ENCODE measurements around the gene S100A3.
A peak's percentile ranks its signal among the peaks of the same experiment; 100 is the strongest.

S100A3 gene

GRCh38 chr1:153547560-153548551 is 1.2 kb downstream of the S100A3 start:
- DNase-seq (ENCODE audit: low read depth), result no peak

DNA sequence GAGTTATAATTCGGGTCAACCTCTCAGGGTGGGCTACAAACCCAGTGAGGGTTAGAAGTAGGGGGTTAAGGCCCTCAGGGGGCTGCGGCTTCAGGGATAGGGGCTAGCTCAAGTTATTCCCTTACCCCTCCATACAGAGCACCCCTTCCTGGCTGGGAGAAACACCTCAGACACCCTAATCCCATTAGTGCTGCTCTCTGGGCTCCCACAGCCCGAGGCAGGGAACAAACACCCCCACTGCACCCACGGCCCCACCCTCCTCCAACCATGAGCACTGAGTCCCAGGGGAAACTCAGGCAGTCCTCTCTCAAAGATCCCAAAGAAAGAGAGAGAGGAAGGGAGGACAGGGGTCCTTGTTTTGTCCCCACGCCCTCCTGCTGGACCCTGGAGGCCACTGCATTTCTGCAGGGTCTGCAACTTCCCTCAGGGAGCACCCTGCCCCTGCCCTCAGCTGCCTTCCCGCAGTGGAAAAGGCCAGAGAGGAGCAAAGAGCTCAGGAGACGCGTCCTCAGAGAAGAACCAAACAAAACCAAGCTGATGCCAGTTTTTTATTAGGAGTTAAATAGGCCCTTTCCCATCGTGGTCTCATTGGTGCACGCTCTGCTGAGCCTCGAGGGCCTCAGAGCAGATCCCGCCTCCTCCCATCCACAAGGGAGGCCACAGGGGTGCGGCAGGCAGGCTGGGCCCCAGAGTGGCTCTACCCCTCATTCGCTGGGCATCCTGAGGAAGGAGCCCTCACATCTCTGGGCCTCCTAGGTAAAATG is 2.1 kb downstream of the S100A3 start:
- no peak for DNase-seq (ENCODE audit: low read depth)

GRCh38 chr1:153546371-153546770 is 2.7 kb downstream of the S100A3 start:
- DNase-seq (ENCODE audit: low read depth), result no peak

- peak; percentile 81 for DNase-seq (ENCODE audit: low read depth)
Observed at GRCh38 chr1:153545067-153546055, 3.7 kb downstream of the S100A3 start, which contains the start of gene S100A4. Gene S100A4 (minus strand): TSS chr1:153545806. CDS start chr1:153544794, 1,012 bp downstream.

DNA sequence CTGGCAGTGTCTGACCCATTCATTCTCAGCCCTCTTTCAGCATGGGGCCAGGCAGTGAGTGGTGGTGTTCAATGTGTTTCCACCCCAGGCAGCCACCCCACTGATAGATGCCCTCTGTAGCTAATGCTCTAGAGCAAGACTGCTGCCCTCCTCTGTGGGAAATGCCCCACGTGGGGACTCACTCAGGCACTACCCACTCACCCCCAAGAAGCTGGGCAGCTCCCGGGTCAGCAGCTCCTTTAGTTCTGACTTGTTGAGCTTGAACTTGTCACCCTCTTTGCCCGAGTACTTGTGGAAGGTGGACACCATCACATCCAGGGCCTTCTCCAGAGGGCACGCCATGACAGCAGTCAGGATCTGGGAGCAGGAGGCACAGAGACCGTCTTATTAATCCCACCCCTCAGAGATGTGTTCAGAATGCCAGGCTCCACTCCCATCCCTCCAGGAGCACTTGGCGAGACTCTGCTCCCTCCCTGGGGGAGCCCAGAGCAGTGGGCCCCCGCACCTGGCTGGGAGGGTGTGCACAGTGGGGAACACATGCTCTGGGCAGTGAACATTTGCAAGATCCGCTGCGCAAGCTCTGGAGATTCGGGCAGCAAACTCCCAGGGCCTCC is 4.5 kb downstream of the S100A3 start:
- DNase-seq (ENCODE audit: low read depth), result no peak

DNA sequence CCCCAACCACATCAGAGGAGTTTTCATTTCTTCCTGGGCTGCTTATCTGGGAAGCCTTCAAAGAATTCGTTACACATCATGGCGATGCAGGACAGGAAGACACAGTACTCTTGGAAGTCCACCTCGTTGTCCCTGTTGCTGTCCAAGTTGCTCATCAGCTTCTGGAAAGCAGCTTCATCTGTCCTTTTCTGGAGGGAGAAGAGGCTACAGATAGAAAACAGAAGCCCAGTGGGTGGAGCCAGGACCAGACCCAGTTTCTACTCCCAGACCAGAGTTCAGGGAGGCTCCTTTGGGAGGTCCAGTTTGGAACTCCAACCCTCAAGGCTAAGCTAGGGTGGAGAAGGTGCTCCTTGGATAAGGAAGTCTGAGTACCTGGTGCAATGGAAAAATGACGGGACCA is 5.3 kb downstream of the S100A3 start:
- DNase-seq (ENCODE audit: low read depth), result no peak

DNA sequence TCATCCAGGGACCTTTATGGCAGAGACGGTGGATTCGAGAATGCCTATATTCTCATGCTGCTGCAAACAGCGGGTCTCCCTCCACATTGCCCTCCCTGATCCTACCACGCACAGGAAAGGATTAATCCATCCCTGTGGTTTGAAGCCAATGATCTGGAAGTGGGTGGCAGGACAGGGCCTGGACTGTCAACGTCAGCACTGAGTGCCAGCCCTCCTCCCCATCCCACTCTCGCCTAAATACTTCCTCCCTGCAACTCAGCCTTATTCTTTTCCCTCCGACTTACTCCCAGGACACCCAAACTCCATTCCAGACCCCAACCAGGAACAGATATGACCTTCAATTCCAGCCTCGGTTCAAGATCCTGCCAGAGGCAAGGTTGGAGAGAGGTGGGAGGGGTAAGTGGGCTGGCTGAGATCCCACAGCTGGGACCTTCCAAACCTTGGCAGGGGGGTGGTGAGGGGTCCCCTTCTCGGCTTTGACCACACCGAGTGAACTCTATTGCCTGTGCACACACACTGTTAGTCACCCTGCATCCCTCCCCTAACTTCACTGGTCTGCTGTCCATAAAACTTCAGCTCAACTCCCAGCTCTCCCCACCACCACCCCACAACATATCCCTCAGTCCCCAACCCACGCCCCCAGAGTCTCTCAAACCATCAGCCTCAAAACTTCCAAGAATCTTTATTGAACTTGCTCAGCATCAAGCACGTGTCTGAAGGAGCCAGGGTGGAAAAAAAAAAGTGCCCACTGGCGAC is 5.9 kb downstream of the S100A3 start:
- no peak for DNase-seq (ENCODE audit: low read depth)

- no peak for DNase-seq (ENCODE audit: low read depth)
Observed at GRCh38 chr1:153541641-153542590, 7.1 kb downstream of the S100A3 start.

DNA sequence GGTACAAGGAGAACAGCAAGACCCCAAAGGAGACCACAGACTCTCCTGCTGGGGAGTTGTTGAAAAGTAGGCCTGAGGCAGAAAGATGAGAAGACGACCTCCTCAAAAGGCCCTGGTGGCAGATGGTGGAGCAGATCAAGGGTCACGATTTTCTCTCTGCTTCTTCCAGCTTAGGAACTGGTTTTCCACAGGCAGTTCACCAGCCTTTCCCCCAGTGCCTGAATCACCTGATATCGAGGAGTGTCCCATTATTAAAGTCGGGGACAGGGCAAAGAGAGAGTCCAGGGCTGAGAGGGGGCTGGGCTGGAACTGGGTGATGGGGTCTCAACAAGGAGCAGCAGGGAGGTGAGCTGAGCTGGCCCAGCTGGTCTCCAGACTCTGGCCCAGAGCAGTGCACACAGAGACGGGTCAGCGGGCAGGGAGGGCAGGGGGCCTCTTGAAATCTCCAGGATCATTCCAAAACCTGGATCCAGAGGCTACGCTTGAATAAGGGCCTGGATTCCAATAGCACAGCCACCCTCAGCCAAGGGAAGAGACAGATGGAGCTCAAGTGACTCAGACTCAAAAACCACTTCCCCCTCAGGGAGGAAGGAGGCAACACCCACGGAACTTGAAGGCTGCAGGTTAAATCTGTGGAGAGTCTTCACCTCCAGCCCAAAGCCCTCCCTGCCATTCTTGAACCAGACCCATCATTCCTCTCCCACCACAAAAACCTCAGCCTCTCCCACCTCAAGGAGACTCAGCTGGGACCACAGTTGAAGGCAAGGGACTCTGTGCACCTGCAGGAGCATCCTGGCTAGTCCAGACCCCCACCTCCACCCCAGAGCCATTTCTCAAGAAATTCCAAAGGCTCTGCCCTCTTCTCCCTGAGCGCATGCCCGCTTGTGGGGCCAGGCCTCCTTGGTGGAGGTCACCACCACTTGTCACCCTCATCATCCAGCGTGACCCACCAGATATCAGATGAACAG is 8.4 kb downstream of the S100A3 start, which contains the start of gene S100A5:
Gene S100A5 (minus strand): TSS at position 541 of the 968 bp plus-strand sequence. CDS start 743 bp downstream, outside the sequence.
- DNase-seq (ENCODE audit: low read depth), result no peak

DNA sequence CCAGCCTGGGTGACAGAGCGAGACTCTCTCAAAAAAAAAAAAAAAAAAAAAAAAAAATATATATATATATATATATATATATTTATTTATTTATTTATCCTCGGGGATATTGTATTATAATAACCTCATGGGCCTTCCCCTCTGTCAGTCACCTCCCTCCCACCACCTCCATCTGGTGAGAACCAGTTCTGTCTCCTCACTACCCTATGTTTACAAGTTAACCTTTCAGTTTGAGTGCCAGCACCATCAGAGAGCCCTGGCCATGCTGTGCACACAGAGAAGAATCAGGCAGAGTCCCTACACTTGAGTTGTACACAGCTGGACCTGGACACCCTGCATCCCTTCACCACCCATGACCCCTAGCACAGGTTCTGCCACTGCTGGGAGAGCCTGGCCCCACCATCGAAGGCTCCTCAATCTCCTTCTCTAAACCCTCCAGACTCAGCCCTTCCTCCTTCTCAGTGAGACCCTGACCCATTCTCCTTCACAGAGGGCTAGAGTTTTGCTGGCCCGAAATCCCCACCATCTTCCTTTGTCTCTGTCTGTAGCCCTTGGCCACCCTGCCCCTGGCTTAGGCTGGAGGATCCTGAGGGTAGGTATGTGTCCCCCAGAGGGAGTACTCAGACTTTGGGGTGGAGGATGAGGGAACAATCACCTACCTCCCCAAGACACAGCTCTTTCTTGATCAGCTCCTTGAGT is 9.5 kb downstream of the S100A3 start:
- DNase-seq (ENCODE audit: low read depth), result no peak

- DNase-seq (ENCODE audit: low read depth), result no peak
Observed at GRCh38 chr1:153538315-153538821, 10.7 kb downstream of the S100A3 start.

DNA sequence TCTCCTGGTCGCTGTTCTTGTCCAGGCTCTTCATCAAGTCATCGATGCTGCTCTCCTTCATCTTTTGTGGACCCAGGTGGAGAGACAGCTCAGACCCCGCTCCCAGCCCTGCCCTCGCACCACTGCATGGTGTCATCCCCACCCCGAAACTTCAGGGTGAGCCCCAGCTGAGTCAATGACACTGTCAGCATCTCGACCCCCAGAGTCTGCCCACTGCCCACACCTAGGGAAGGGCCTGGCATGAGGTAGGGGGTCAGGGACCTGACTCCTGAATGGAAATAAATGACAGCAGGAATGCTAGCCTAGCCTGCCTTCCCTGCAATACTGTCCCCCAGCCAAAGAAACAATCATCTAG is 11.7 kb downstream of the S100A3 start:
- no peak for DNase-seq (ENCODE audit: low read depth)

DNA sequence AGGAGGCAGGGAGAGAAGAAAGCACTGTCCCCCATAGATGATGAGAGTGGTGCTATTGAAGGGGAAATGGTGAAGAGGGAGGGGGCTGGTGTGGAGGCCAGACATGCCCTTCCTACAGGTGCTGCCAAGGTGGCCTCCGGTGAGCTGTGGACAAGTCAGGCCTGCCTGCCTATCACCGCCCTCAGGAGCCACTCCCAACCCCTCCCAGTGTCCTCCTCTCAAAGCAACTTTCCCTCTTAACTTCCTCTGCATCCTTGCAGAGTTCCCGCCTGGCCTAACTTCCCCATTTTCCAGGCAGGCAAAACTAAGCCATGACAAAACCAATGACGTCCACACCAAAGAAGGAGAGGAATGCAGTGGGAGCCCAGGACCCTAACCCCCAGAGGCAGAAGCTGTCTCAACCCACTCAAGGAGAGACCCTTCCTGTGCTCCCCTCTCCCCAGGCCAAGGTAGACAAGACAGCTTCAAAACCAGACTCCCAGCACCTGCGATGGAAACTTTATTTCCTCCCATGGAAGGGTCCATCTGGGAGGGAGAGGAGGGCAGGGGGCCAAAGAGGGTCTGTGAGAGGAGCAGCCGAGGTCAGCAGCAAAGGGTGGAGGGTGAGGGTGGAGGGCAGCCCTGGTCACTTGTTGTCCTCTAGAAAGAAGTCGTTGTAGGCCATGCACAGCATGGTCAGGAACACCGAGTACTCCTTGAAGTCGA is 12.2 kb downstream of the S100A3 start:
- DNase-seq (ENCODE audit: low read depth), result no peak

DNA sequence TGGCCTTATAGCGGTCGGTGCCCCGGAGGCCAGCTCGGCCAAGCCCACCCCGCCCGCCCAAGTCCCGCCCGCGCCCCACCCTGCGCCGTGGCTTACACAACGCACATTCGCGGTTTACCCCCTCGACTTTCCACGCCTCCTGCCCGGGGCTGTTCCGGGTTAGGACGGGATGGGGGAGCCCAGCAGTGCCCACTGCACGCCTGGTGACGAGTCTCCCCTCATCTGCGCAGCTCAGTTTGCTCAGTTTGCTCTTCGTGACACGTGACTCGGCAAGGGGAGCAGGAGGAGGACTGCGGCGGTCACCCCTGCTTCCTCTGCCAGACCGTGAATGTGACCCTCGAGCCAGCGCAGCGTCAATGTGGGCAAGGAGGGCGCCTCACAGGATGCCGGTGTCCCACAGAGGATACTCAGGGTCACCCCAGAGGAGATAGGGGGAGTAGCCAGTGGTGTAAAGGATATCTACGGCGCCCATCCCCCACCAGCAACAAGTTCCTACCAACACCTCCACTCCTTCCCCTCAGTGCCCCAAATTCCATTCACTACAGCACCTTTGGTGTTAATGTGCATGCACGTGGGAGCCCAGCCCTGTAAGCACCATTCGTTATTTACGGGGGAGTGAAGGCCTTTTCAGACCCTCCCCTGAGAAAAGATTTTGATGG is 12.9 kb downstream of the S100A3 start:
- DNase-seq (ENCODE audit: low read depth), result peak; percentile 75

GRCh38 chr1:153535242-153536011 is 13.6 kb downstream of the S100A3 start, which contains the start of gene S100A6:
Gene S100A6 (minus strand): TSS chr1:153535991. CDS start chr1:153535339, 652 bp downstream.
- no peak for DNase-seq (ENCODE audit: low read depth)

All from GM04503 (cell line).